GM18526 (cell line): ENCODE data around the gene TIMM29.

Experiments
- POLR2A ChIP-seq: IDR thresholded peaks from 3 replicates; pipeline ENCODE4 v1.6.1; 2011; ENCODE audit not compliant: insufficient read length; ENCODE audit errors: extremely low read depth

Gene TIMM29

GRCh38 chr19:10922638-10923014 lies 6.0 kb upstream of the TIMM29 start:
- TF ChIP-seq POLR2A: no peak

- peak; percentile 11 for TF ChIP-seq POLR2A
Observed at GRCh38 chr19:10923260-10924112, 5.1 kb upstream of the TIMM29 start.

GRCh38 chr19:10924597-10924996 lies 4.0 kb upstream of the TIMM29 start:
- no peak for TF ChIP-seq POLR2A

GRCh38 chr19:10927730-10928562 lies 665 bp upstream of the TIMM29 start:
- no peak for TF ChIP-seq POLR2A

- TF ChIP-seq POLR2A: no peak
Observed at GRCh38 chr19:10929402-10929794, 787 bp downstream of the TIMM29 start.

GRCh38 chr19:10935371-10936059 lies 6.9 kb downstream of the TIMM29 start:
- no peak for TF ChIP-seq POLR2A

- no peak for TF ChIP-seq POLR2A
Observed at GRCh38 chr19:10936661-10937084, 8.1 kb downstream of the TIMM29 start.

GRCh38 chr19:10945264-10945663 lies 16.7 kb downstream of the TIMM29 start:
- TF ChIP-seq POLR2A: no peak

GRCh38 chr19:10946958-10947657 lies 18.5 kb downstream of the TIMM29 start:
- no peak for TF ChIP-seq POLR2A

- TF ChIP-seq POLR2A: no peak
Observed at GRCh38 chr19:10952809-10953208, 24.2 kb downstream of the TIMM29 start.

GRCh38 chr19:10960314-10961072 lies 31.9 kb downstream of the TIMM29 start, which contains the start of gene SMARCA4:
Gene SMARCA4 (plus strand): TSS chr19:10961030. CDS start chr19:10984152, 23,122 bp downstream.
- TF ChIP-seq POLR2A: peak; percentile 93

GRCh38 chr19:10961073-10961860 lies 32.7 kb downstream of the TIMM29 start:
- no peak for TF ChIP-seq POLR2A

- TF ChIP-seq POLR2A: no peak
Observed at GRCh38 chr19:10962863-10963262, 34.3 kb downstream of the TIMM29 start.
